GM20431 (cell line): ENCODE results near the gene MLF1.
"Not testable (repeated sequence)": the region's sequence is repeated elsewhere in the genome, so short reads cannot be mapped to it uniquely, and the experiment has no call there.

Source experiments
- in situ Hi-C: fragments of 300-500 bp; cut with MseI, MboI; formaldehyde crosslinking; loops from one replicate; pipeline ENCODE4 v1.15.0; 2020; ENCODE audit warnings: low sequenced_read_pairs; ENCODE audit not compliant: unreplicated experiment

The MLF1 gene, protein sequence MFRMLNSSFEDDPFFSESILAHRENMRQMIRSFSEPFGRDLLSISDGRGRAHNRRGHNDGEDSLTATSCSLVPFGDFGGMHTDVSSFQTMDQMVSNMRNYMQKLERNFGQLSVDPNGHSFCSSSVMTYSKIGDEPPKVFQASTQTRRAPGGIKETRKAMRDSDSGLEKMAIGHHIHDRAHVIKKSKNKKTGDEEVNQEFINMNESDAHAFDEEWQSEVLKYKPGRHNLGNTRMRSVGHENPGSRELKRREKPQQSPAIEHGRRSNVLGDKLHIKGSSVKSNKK

GRCh38 chr3:158570999-158571702, at the start of gene MLF1:
TSS of gene MLF1 (plus strand) at chr3:158571194. CDS start at chr3:158571301, 107 bp downstream.
- in situ Hi-C loops, result no loop called here

- in situ Hi-C loops, result no loop called here
Observed at GRCh38 chr3:158522221-158523136, 48.5 kb upstream of the MLF1 start.

- in situ Hi-C loops, result no loop called here
Observed at GRCh38 chr3:158528076-158528674, 42.8 kb upstream of the MLF1 start.

DNA sequence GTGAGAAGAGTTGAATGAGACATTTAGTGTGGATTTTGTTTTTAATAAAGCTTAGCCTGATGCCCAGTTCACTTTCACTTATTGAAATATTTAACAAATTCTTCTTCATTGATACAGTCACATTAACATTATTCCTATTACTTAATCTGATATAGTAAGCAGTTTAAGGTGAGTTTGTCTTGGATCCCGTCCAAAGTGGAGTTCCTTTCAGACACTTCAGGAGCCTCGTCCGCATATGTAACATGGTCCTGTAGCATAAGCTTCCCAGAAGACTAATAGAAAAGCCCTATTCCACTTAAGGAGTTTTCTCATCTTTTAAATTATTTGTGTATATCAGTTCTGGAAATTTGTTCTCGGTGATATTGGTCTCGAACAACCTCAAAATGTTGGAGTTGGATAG, 39.7 kb upstream of the MLF1 start:
- in situ Hi-C loops, result no loop called here

- in situ Hi-C loops, result no loop called here
Observed at GRCh38 chr3:158532099-158532734, 38.8 kb upstream of the MLF1 start.

- in situ Hi-C loops, result no loop called here
Observed at GRCh38 chr3:158535918-158536317, 35.1 kb upstream of the MLF1 start.

DNA sequence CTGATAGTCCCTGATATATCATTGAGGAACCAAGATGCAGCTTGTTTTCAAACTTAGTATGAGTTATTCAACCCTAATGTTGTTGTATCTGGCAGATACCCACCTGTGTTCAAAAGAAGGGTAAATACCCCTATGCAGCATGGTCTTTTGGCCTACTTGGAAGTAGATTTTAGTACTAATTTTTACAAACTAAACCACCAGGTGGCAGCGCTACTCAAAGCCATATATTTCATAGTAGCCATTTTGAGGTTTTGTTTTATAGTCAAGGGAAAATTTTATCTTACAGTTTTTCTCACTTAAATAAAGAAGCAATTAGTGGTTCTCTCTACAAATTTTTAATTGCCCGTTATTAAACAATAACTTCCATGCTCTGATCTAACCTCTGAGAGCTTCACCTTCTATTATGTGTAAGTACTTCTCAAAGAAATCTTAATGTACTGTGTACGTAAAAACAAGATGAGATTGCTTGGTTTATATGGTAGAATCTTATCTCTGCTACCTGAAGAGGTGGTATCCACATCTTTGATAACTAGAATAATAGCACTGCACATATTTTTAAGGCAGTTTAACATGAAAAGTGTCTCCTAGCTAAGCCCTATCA, 31.5 kb upstream of the MLF1 start:
- in situ Hi-C loops, result no loop called here

- in situ Hi-C loops, result no loop called here
Observed at GRCh38 chr3:158540066-158540465, 30.9 kb upstream of the MLF1 start.

DNA sequence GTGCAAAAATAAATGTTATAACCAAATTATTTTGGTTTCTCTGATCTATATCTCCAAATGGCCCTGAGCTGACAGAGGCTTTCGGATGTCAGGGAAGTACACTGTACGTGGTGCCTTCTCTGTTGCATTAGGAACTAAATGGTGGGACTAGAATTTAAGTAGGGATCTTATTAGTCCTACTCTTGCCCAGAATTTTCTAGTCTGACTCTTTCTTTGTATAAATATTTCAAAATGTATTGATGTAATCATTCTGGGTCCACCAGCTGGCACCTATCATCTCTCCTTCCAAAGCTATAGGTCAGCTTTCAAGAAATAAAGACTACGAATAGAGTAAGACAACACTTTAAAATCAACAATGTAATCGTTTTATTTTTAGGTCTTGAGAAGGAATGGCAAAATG, 22.3 kb upstream of the MLF1 start:
- in situ Hi-C loops, result no loop called here

DNA sequence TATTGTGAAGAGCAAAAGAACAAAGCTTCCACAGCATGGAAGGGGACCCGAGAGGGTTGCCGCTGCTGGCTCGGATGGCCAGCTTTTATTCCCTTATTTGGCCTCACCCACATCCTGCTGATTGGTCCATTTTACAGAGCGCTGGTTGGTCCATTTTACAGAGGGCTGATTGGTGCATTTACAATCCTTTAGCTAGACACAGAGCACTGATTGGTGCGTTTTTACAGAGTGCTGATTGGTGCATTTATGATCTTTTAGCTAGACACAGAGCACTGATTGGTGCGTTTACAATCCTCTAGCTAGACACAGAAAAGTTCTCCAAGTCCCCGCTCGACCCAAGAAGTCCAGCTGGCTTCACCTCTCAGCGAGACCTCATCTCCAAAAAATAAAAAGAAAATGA, 21.1 kb upstream of the MLF1 start:
- in situ Hi-C loops, result not testable (repeated sequence)

- in situ Hi-C loops, result no loop called here
Observed at GRCh38 chr3:158552124-158552523, 18.9 kb upstream of the MLF1 start.

GRCh38 chr3:158559504-158559903, 11.5 kb upstream of the MLF1 start:
- in situ Hi-C loops, result no loop called here

- in situ Hi-C loops, result no loop called here
Observed at GRCh38 chr3:158560979-158561378, 10.0 kb upstream of the MLF1 start.

DNA sequence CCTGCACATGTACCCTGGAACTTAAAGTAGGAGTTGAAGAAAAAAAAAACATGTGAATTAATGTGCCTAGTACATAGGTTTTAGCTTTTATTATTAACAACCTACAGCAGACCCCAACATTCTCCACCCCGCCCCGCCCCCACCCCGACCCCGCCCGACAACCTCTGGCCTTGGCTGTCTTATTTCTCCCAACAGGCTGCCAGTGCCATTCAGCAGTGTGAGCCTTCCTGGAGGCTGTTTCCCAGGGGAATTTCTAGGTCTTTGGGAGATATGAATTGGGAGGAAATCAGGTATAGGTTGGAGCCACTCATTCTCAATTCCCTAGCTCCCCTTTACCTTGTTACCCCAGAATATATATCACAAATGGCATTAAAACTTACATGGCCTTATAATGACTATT, 8.3 kb upstream of the MLF1 start:
- in situ Hi-C loops, result no loop called here

DNA sequence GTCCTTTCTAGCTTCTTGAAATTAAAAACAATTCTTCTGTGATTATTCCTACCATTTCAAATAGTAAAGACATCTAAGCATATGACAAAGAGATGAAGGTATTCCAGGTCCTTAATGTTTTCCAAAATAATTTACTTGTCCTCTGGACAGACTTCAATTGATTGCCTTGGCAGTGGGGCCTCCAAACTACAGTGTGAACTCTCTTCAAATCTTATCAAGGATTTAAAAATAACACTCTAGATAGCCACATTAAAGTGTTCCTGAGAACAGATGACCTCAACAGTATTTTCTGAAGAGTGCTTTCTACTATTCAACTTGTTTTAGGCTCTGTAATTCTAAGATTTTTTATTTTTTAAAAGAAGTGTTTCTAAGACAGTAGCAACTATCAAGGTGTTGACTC, 7.9 kb upstream of the MLF1 start:
- in situ Hi-C loops, result no loop called here

GRCh38 chr3:158565076-158565475, 5.9 kb upstream of the MLF1 start:
- in situ Hi-C loops, result no loop called here

GRCh38 chr3:158568784-158569183, 2.2 kb upstream of the MLF1 start:
- in situ Hi-C loops, result no loop called here

GRCh38 chr3:158569794-158570193, 1.2 kb upstream of the MLF1 start:
- in situ Hi-C loops, result no loop called here

DNA sequence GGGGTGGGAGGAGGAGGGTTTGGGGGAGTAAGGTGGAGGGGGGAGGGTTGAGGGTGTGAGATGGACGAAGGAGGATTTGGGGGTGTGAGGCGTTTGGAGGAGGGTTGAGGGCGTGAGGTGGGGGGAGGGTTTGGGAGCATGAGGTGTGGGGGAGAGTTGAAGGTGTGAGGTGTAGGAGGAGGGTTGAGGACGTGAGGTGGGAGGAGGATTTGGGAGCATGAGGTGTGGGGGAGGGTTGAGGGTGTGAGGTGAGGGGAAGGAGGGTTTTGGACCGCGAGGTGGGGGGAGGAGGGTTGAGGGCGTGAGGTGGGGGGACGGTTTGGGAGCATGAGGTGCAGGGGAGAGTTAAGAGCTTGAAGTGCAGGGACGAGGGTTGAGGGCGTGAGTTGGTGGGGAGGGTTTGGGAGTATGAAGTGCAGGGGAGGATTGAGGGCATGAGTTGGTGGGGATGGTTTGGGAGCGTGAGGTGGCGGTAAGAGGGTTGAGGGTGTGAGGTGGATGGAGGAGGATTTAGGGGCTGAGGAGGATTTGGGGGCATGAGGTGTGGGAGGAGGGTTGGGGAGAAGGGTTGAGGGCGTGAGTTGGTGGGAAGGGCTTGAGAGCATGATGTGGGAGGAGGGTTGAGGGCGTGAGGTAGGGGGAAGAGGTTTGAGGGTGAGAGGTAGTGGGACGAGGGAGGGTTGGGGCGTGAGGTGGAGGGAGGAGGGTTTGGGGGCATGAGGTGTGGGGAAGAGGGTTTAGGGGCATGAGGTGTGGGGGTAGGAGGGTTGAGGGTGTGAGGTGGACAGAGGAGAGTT, 1.2 kb downstream of the MLF1 start:
- in situ Hi-C loops, result no loop called here
